ENCODE results near the gene MYO18B. TPM values are rescaled to one million over a fixed set of nuclear protein-coding genes. Genes with fewer than 3 reads are reported as not detected.

Gene MYO18B
- total and polyA plus RNA-seq, 2 donors (not counting 3 experiments of a cell fraction or from before 2014, with no cell fraction given) = 0.01 TPM; not detected in 1

DNA sequence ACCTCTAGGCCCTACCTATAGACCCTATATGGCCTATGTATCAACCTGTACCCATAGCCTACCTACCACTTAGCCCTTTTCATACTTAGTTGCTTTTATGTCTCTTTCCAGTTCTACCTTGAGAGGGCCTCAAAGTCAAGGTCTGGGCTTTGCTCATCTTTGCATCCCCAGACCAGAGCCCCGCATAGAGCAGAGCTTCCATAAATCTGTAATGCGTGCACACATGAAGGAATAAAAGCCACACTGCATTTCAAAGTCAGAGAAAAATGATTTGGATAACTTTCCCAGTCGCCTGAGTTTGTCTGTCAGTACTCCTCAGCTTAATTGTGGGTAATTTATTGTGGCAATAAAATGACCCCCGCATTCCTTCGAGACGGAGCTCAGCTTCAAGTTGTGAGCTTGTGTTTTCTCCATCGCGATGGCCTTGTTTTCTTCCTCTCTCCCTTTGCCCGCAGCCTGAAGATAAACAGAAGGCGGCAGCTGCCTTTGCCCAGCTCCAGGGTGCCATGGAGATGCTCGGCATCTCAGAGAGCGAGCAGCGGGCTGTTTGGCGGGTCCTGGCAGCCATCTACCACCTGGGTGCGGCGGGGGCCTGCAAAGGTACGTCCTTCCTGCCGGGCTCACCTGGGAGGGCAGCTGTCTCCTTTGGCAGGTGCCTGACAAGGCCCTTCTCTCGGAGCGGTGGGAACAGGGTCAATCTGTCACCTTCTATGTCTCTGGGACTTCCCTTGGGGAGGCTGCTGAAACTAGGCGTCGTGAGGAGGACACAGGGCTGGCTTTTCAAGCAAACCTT, 55.7 kb downstream of the MYO18B start:
- Histone ChIP-seq H3K36me3 (ENCODE audit: control insufficient read depth in 2 of 2, extremely low read depth in 1 of 2, insufficient read depth in 2 of 2, low read length in 2 of 2) (no peaks in the 10 kb centered on the region), H3K4me1 (ENCODE audit: control insufficient read depth, extremely low read depth, insufficient read depth, low read length) (no peaks in the 10 kb centered on the region), H3K79me2 (ENCODE audit: control insufficient read depth, insufficient read depth, low read length) (no peaks in the 10 kb centered on the region), H4K20me1 (replicated peaks; ENCODE audit: control insufficient read depth, extremely low read depth, insufficient read depth, low read length) (no peaks in the 10 kb centered on the region), H3K9me1 (replicated peaks; ENCODE audit: control insufficient read depth, extremely low read depth, insufficient read depth, low read length) (no peaks in the 10 kb centered on the region), H3K9ac (replicated peaks; ENCODE audit: extremely low read depth, insufficient read depth, low read length) (no peak overlapping the region), H3K9me3 (replicated peaks; ENCODE audit: control insufficient read depth, insufficient read depth, low read length) (no peaks in the 10 kb centered on the region), H3K27me3 (ENCODE audit: control insufficient read depth in 2 of 2, insufficient read depth in 2 of 2, low read length in 2 of 2) (no peaks in the 10 kb centered on the region), H3K4me3 (replicated peaks in 1 of 3; ENCODE audit: insufficient read depth in 1 of 3, low read depth in 1 of 3, low read length in 3 of 3) (no peak overlapping the region), H3K27ac (ENCODE audit: insufficient read depth, low read depth, low read length) (no peak overlapping the region), H3K4me2 (ENCODE audit: insufficient read depth, low read length) (no peak overlapping the region), H2AFZ (ENCODE audit: low read depth, low read length) (no peak overlapping the region)
- DNase-seq (ENCODE audit: low read depth, low spot score) (no peak), FAIRE-seq (no peak)
- no TSS peak for BruUV-seq (replicated peaks)
- intact Hi-C loops (cut with micrococcal nuclease) = no loop called here
- POLR2A ChIA-PET = no interaction called here
- TF ChIP-seq, protein P1, sequence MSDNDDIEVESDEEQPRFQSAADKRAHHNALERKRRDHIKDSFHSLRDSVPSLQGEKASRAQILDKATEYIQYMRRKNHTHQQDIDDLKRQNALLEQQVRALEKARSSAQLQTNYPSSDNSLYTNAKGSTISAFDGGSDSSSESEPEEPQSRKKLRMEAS (IDR thresholded peaks at IDR 0.05; ENCODE audit: insufficient read depth, insufficient read length) = no peak
- TF ChIP-seq POLR2A (IDR thresholded peaks at IDR 0.05; ENCODE audit: low read depth, low read length) (no peak), POLR2AphosphoS5 (IDR thresholded peaks at IDR 0.05; ENCODE audit: insufficient read depth, low read depth, low read length) (no peak), EZH2 (IDR thresholded peaks at IDR 0.05; ENCODE audit: borderline replicate concordance, low read depth, low read length, severe bottlenecking) (no peak), FOS (IDR thresholded peaks at IDR 0.05; ENCODE audit: borderline replicate concordance, insufficient read depth, low read length) (no peak), GATA2 (IDR thresholded peaks at IDR 0.05; ENCODE audit: insufficient read depth, insufficient read length, low read depth, low read length) (no peak), JUN (IDR thresholded peaks at IDR 0.05; ENCODE audit: borderline replicate concordance, insufficient read depth, insufficient read length, low read depth) (no peak), MYC (IDR thresholded peaks at IDR 0.05; ENCODE audit: low read depth, low read length) (no peak)
- TF ChIP-seq, protein P2, sequence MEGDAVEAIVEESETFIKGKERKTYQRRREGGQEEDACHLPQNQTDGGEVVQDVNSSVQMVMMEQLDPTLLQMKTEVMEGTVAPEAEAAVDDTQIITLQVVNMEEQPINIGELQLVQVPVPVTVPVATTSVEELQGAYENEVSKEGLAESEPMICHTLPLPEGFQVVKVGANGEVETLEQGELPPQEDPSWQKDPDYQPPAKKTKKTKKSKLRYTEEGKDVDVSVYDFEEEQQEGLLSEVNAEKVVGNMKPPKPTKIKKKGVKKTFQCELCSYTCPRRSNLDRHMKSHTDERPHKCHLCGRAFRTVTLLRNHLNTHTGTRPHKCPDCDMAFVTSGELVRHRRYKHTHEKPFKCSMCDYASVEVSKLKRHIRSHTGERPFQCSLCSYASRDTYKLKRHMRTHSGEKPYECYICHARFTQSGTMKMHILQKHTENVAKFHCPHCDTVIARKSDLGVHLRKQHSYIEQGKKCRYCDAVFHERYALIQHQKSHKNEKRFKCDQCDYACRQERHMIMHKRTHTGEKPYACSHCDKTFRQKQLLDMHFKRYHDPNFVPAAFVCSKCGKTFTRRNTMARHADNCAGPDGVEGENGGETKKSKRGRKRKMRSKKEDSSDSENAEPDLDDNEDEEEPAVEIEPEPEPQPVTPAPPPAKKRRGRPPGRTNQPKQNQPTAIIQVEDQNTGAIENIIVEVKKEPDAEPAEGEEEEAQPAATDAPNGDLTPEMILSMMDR (IDR thresholded peaks at IDR 0.05; ENCODE audit: extremely low read depth in 1 of 2, insufficient read depth in 1 of 2, low read depth in 1 of 2, low read length in 2 of 2) = no peak
- CTCF ChIA-PET = no interaction called here
- dilution Hi-C loops (cut with MboI; ENCODE audit: extremely low pct_ligation_motif_present, low sequenced_read_pairs) = no loop called here

Measured in endothelial cell of umbilical vein (primary cell).